ENCODE measurements around the gene SAMD5.

Gene SAMD5

DNA sequence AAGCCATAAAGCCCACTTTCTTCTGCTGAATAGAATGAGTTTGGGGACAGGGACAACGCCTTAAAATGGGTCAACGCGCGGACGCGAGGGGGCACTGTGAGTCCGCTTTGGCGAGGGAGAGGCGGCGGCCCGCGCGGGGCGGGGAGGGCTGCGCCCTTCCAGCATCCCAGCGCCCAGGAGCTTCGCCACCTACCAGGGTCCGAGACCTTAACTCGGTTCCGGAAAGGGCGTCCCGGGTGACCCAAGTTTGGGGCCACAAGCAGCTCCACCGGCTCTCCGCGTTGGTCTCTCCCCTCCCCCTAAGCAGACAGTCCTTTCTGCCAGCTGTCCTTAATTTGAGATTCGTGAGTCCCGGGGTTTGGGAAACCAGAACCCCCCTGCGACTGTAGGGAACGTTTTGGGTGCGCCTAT lies 1.8 kb upstream of the SAMD5 start:
- H3K4me3 ChIP-seq (ENCODE audit: low read depth, low read length), result peak overlapping the region; percentile 72
- H3K27me3 ChIP-seq (ENCODE audit: control insufficient read depth, insufficient read depth, low read length), result peaks cover 98% of the 10 kb centered on the region

DNA sequence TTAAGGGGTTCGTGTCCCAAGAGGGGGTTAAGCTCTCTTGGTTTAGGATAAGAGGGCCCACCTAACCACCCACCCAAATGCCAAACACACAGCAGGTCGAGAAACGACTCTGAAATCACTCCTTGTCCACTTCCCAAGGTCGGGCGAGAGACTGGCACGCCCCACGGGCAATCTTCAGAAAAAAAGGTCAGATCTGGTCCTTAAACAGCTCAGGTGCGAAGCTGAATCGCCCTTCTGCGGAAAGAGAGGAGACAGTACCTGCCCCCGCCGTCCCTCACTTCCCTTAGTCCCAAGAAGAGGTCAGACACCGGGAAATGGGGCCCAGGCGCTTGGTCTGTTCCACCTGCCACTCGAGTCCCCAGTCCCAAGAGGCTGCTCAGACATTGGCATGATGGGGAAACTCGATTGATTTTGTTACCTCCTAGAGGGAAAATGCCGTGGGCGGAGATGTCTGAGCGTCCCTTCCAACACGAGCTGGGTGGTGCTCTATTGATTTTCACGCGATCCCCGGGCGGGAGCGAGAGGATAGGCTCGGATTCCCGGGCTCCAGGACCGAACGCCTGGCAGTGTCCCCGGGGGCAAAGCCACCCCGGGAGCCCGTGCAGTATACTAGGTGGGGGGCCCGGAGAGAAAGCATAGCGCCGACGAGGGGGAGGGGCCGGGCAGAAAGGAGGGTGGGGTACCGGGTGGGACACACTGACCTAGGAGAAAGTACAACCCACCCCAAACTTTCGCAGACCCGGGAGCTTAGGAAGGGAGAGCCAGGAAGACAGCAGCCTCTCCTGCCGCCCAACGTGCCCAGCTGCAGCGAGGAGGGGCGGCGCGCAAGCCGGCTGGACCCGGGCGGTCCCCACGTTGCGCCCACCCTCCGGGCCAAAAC lies 1.1 kb upstream of the SAMD5 start:
- no peaks in the 10 kb centered on the region for H3K9me3 ChIP-seq (ENCODE audit: control insufficient read depth, insufficient read depth, low read length)
- H3K27me3 ChIP-seq (ENCODE audit: control insufficient read depth, insufficient read depth, low read length), result peaks cover 96% of the 10 kb centered on the region
- no peaks in the 10 kb centered on the region for H3K36me3 ChIP-seq (ENCODE audit: control insufficient read depth, insufficient read depth, low read length)
- H3K9ac ChIP-seq (ENCODE audit: low read depth, low read length), result no peak overlapping the region
- H3K27ac ChIP-seq (ENCODE audit: low read depth, low read length), result no peak overlapping the region
- peak overlapping the region; percentile 72 for H3K4me3 ChIP-seq (ENCODE audit: low read depth, low read length)
- peaks cover 25% of the 10 kb centered on the region for H3K4me1 ChIP-seq (ENCODE audit: control insufficient read depth, insufficient read depth, low read length)

More for the DNA sequence above, 1.8 kb upstream of the SAMD5 start:
- Histone ChIP-seq H3K9me3 (ENCODE audit: control insufficient read depth, insufficient read depth, low read length) (no peaks in the 10 kb centered on the region), H3K36me3 (ENCODE audit: control insufficient read depth, insufficient read depth, low read length) (no peaks in the 10 kb centered on the region), H3K27ac (ENCODE audit: low read depth, low read length) (no peak overlapping the region), H3K4me1 (ENCODE audit: control insufficient read depth, insufficient read depth, low read length) (peaks cover 25% of the 10 kb centered on the region), H3K9ac (ENCODE audit: low read depth, low read length) (no peak overlapping the region)

DNA sequence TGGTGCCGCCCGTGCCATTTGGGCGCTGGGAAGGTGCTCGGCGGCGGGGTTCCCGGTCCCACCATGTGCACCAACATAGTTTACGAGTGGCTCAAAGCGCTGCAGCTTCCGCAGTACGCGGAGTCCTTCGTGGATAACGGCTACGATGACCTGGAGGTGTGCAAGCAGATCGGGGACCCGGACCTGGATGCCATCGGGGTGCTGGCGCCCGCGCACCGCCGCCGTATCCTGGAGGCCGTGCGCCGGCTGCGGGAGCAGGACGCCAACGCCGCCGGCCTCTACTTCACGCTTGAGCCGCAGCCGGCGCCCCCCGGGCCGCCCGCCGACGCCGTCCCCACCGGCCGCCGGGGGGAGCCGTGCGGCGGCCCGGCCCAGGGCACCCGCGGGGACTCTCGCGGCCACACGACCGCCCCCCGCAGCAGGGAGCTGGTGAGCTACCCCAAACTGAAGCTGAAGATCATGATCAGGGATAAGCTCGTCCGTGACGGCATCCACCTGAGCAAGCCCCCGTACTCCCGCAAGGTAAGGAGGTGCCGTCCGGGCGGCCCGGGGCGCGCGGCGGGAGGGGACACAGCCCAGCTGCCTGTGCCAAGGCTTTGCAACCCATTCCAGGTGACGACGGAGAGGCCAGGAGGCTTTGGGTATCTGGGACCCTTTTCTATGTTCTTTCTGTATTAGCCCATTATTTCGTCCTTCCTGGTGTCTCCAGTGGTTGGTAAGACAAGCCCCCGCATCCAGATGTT lies 547 bp downstream of the SAMD5 start:
- H3K27me3 ChIP-seq (ENCODE audit: control insufficient read depth, insufficient read depth, low read length), result peaks cover 87% of the 10 kb centered on the region
- H3K9me3 ChIP-seq (ENCODE audit: control insufficient read depth, insufficient read depth, low read length), result no peaks in the 10 kb centered on the region
- peak overlapping the region; percentile 72 for H3K4me3 ChIP-seq (ENCODE audit: low read depth, low read length)
- peaks cover 15% of the 10 kb centered on the region for H3K4me1 ChIP-seq (ENCODE audit: control insufficient read depth, insufficient read depth, low read length)
- no peaks in the 10 kb centered on the region for H3K36me3 ChIP-seq (ENCODE audit: control insufficient read depth, insufficient read depth, low read length)
- no peak overlapping the region for H3K27ac ChIP-seq (ENCODE audit: low read depth, low read length)
- H3K9ac ChIP-seq (ENCODE audit: low read depth, low read length), result no peak overlapping the region

DNA sequence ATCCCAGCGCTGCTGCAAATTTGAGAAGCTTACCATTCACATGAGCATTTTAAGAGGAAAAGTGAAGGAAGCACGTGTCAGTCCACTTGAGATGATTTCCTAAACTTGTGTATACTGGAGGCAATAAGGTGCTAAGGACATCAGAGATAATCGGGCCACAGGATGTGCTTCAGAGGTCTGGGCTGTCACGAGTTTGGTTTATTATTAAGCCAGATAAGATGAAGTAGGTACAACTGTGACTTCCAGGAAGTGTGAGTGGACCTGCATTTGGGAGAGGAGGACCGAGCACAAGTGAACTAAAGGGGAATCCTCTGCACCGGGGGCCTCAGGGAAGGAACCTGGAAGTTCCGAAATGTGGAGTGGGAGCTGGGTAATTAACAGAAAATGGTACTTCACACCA lies 1.4 kb downstream of the SAMD5 start:
- Histone ChIP-seq H3K4me3 (ENCODE audit: low read depth, low read length) (peak overlapping the region; percentile 72; the same call in 1 of the 2 replicates), H3K4me1 (ENCODE audit: control insufficient read depth, insufficient read depth, low read length) (peaks cover 12% of the 10 kb centered on the region; the same call in 1 of the 2 replicates), H3K27me3 (ENCODE audit: control insufficient read depth, insufficient read depth, low read length) (peaks cover 79% of the 10 kb centered on the region), H3K36me3 (ENCODE audit: control insufficient read depth, insufficient read depth, low read length) (no peaks in the 10 kb centered on the region), H3K9ac (ENCODE audit: low read depth, low read length) (no peak overlapping the region), H3K27ac (ENCODE audit: low read depth, low read length) (no peak overlapping the region), H3K9me3 (ENCODE audit: control insufficient read depth, insufficient read depth, low read length) (no peaks in the 10 kb centered on the region)

DNA sequence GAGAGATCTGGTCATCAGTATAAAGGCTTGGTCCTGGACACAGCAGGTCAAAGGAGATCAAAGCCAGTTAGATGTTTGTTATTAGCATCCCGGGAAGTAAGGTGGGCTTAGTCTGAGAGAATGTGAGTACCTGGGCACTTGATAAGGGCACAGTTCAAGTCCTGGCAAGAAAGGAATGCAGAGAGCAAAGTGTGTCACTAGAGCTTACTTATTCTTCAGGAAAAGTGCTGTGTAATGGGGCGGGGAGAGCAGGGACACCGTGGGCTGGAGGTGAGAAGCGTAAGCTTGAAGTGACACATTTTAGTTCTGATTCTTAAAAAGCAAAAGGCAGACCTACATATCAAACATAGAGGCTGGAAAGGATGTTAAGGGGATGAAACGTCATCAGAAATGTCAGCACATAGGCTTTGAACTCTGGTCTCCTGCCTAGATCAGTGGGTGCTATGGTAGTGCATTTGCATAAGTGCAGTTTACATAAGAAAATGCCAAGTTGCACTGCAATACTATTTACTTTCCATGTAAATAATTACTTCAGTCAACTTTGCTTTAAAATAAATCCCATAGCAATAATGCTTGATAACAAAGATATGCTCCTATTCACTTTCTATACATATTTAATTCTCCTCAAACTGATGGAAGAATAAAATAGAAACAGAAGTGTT lies 2.6 kb downstream of the SAMD5 start:
- H3K9ac ChIP-seq (ENCODE audit: low read depth, low read length), result no peak overlapping the region
- H3K36me3 ChIP-seq (ENCODE audit: control insufficient read depth, insufficient read depth, low read length), result no peaks in the 10 kb centered on the region
- H3K27ac ChIP-seq (ENCODE audit: low read depth, low read length), result no peak overlapping the region
- no peaks in the 10 kb centered on the region for H3K9me3 ChIP-seq (ENCODE audit: control insufficient read depth, insufficient read depth, low read length)
- peaks cover 69% of the 10 kb centered on the region for H3K27me3 ChIP-seq (ENCODE audit: control insufficient read depth, insufficient read depth, low read length)
- peaks cover 12% of the 10 kb centered on the region; the same call in 1 of the 2 replicates for H3K4me1 ChIP-seq (ENCODE audit: control insufficient read depth, insufficient read depth, low read length)
- no peak overlapping the region for H3K4me3 ChIP-seq (ENCODE audit: low read depth, low read length)

DNA sequence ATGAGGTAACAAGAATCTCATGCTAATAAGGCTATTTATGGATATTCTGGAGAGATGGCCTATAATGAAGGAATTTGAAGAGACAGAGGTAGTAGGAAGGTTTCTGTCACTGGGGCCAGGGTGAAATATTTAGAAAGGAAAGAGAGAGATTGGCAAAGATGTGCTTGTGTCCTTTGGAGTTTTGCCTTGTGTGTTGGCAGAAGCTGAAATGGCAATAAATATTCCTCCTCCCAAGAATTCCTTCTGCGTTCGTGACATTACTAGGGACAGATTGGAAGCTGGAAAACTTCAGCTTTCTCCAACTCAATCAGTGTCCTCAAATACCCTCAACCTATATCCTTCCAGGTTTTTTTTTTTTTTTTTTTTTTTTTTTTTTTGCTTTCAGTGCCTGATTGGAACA lies 6.3 kb downstream of the SAMD5 start:
- Histone ChIP-seq H3K27me3 (ENCODE audit: control insufficient read depth, insufficient read depth, low read length) (peaks cover 31% of the 10 kb centered on the region), H3K4me1 (ENCODE audit: control insufficient read depth, insufficient read depth, low read length) (no peaks in the 10 kb centered on the region), H3K27ac (ENCODE audit: low read depth, low read length) (no peak overlapping the region), H3K9ac (ENCODE audit: low read depth, low read length) (no peak overlapping the region), H3K4me3 (ENCODE audit: low read depth, low read length) (no peak overlapping the region), H3K36me3 (ENCODE audit: control insufficient read depth, insufficient read depth, low read length) (no peaks in the 10 kb centered on the region), H3K9me3 (ENCODE audit: control insufficient read depth, insufficient read depth, low read length) (no peaks in the 10 kb centered on the region)

DNA sequence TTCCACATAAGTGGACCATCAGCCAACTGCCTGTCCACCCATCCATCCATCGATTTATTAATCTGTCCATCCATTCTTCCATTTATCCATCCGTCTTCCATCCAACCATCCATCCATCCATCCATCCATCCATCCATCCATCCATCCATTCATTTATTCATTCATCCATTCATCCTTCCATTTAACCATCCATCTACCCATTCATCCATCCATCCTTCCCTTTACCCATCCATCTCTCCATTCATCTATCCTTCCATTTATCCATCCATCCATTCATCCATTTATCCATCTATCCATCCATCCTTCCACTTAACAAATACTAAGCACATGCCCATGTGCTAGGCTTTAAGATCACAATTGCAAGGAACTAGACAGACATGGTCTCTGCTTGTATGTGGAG lies 6.8 kb downstream of the SAMD5 start:
- no peaks in the 10 kb centered on the region for H3K4me1 ChIP-seq (ENCODE audit: control insufficient read depth, insufficient read depth, low read length)

DNA sequence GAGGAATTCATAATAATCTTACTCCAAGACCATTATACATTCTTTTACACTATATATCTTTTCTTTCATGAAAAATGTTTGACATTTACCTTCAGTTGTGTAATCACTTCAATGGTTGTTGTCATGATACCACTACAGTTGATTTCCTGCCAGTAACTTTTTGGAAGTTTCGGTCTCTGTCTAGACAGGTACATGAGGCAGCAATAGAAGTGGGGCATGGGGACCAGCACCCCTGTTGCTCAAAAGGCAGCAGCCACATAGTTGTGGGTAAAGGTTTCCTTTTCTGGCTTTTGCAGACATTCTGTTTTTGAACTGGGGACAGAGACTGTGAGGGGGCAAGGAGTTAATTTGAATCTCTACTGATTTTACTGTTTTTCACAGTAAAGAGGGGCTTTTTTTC lies 14.1 kb downstream of the SAMD5 start:
- no peak overlapping the region for H3K9ac ChIP-seq (ENCODE audit: low read depth, low read length)

More for the DNA sequence above, 6.8 kb downstream of the SAMD5 start:
- Histone ChIP-seq H3K9ac (ENCODE audit: low read depth, low read length) (no peak overlapping the region), H3K9me3 (ENCODE audit: control insufficient read depth, insufficient read depth, low read length) (no peaks in the 10 kb centered on the region), H3K4me3 (ENCODE audit: low read depth, low read length) (no peak overlapping the region), H3K27me3 (ENCODE audit: control insufficient read depth, insufficient read depth, low read length) (peaks cover 26% of the 10 kb centered on the region), H3K27ac (ENCODE audit: low read depth, low read length) (no peak overlapping the region), H3K36me3 (ENCODE audit: control insufficient read depth, insufficient read depth, low read length) (no peaks in the 10 kb centered on the region)

DNA sequence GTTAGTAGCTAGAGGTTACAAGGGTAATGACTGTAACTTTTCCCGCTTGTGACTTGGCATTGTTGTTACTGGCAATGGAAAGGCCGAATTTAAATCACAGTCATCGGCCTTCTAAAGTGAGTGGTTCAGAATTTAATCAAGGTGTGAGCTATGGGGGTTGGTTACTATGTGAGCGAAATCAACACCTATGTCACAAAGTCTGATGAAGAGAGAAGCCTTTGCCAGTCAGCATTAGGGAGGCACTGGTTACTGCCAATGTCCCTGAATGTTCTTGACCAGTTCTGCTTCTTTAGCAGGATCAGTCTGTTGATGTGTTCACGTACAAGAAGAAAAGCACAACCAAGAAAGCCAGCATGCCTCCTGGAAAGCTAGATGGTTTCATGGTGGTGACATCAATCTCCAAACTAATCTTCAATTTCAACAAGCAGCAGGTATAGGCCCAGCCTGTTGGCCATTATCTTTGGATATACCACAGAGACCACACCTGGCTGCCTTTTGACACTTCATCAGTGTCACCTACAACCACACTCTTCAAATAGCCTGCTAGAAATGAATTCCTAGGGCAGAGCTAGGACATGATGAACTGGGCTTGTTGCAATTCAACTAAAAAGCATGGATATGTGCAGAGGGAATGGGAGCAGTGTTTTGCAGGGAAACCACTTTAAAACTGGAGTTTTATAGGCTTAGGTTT lies 17.2 kb downstream of the SAMD5 start:
- Histone ChIP-seq H3K4me1 (ENCODE audit: control insufficient read depth, insufficient read depth, low read length) (peaks cover 6% of the 10 kb centered on the region), H3K36me3 (ENCODE audit: control insufficient read depth, insufficient read depth, low read length) (no peaks in the 10 kb centered on the region), H3K27me3 (ENCODE audit: control insufficient read depth, insufficient read depth, low read length) (no peaks in the 10 kb centered on the region), H3K4me3 (ENCODE audit: low read depth, low read length) (no peak overlapping the region), H3K9ac (ENCODE audit: low read depth, low read length) (no peak overlapping the region), H3K27ac (ENCODE audit: low read depth, low read length) (no peak overlapping the region), H3K9me3 (ENCODE audit: control insufficient read depth, insufficient read depth, low read length) (no peaks in the 10 kb centered on the region)

More for the DNA sequence above, 14.1 kb downstream of the SAMD5 start:
- Histone ChIP-seq H3K27me3 (ENCODE audit: control insufficient read depth, insufficient read depth, low read length) (no peaks in the 10 kb centered on the region), H3K9me3 (ENCODE audit: control insufficient read depth, insufficient read depth, low read length) (no peaks in the 10 kb centered on the region), H3K36me3 (ENCODE audit: control insufficient read depth, insufficient read depth, low read length) (no peaks in the 10 kb centered on the region), H3K27ac (ENCODE audit: low read depth, low read length) (no peak overlapping the region), H3K4me1 (ENCODE audit: control insufficient read depth, insufficient read depth, low read length) (no peaks in the 10 kb centered on the region), H3K4me3 (ENCODE audit: low read depth, low read length) (no peak overlapping the region)

DNA sequence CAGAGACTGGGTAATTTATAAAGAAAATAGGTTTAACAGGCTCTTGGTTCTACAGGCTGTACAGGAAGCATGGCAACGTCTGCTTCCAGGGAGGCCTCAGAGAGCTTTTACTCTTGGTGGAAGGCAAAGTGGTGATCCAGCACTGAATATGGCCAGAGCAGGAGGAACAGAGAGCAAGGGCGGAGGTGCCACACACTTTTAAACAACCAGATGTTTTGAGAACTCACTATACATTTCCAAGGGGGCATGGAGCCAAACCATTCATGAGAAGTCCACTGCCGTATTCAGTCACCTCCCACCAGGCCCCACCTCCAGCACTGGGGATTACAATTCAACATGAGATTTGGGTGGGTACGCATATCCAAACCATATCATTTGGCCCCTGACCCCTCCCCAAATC lies 18.7 kb downstream of the SAMD5 start:
- Histone ChIP-seq H3K9me3 (ENCODE audit: control insufficient read depth, insufficient read depth, low read length) (no peaks in the 10 kb centered on the region), H3K27me3 (ENCODE audit: control insufficient read depth, insufficient read depth, low read length) (no peaks in the 10 kb centered on the region), H3K4me3 (ENCODE audit: low read depth, low read length) (no peak overlapping the region), H3K36me3 (ENCODE audit: control insufficient read depth, insufficient read depth, low read length) (no peaks in the 10 kb centered on the region), H3K9ac (ENCODE audit: low read depth, low read length) (no peak overlapping the region), H3K4me1 (ENCODE audit: control insufficient read depth, insufficient read depth, low read length) (peaks cover 7% of the 10 kb centered on the region), H3K27ac (ENCODE audit: low read depth, low read length) (no peak overlapping the region)

Data from HUES48 (cell line).